Measurements from ENCODE around the gene WASHC3. TPM values are rescaled to one million over a fixed set of nuclear protein-coding genes. Genes with fewer than 3 reads are reported as not detected.

The WASHC3 gene
- total RNA-seq, 4 donors from 2014 or later, result 80.4 to 106 (median 87.1) TPM

DNA sequence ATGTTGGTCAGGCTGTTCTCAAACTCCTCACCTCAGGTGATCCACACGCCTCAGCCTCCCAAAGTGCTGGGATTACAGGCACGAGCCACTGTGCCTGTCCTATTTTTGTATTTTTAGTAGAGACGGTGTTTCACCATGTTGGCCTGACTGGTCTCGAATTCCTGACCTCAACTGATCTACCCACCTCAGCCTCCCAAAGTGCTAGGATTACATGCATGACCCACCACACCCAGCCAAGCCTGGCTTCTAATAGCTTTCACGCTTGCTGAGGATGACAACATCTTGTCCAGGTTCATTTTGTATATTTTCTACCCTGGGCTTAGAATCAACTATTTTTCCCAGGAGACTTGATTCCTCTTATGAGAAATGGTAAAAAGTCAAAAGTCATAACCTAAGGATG, 64.7 kb downstream of the WASHC3 start:
- WGBS, 2 donors (ENCODE audit: low coverage in 1 of 2), result 71 to 84% methylated on average over 3 to 5 of the region's 5 CpGs
- Histone ChIP-seq H3K27me3 (no peaks in the 10 kb centered on the region), H3K27ac (no peak overlapping the region), H3K36me3 (no peaks in the 10 kb centered on the region), H3K4me3 (no peak overlapping the region), H3K4me1 (no peaks in the 10 kb centered on the region), H3K9me3 (no peaks in the 10 kb centered on the region)
- TF ChIP-seq POLR2AphosphoS5 (IDR thresholded peaks at IDR 0.05) (no peak), EP300 (IDR thresholded peaks at IDR 0.05) (no peak), POLR2A (IDR thresholded peaks at IDR 0.05) (no peak)
- ATAC-seq, result no peak

- no peaks in the 10 kb centered on the region for H3K9me3 ChIP-seq
- no peak overlapping the region for H3K4me3 ChIP-seq
- WGBS, 2 donors (ENCODE audit: low coverage in 1 of 2), result 70 to 71% methylated on average over 4 of the region's 4 CpGs
- no peaks in the 10 kb centered on the region for H3K4me1 ChIP-seq
- H3K36me3 ChIP-seq, result no peaks in the 10 kb centered on the region
- TF ChIP-seq POLR2A (IDR thresholded peaks at IDR 0.05), result no peak
- TF ChIP-seq EP300 (IDR thresholded peaks at IDR 0.05), result no peak
- no peak for TF ChIP-seq POLR2AphosphoS5 (IDR thresholded peaks at IDR 0.05)
- H3K27ac ChIP-seq, result no peak overlapping the region
- H3K27me3 ChIP-seq, result no peaks in the 10 kb centered on the region
- no peak for ATAC-seq
These were observed 66.1 kb downstream of the WASHC3 start for GRCh38 chr12:101995684-101996083.

DNA sequence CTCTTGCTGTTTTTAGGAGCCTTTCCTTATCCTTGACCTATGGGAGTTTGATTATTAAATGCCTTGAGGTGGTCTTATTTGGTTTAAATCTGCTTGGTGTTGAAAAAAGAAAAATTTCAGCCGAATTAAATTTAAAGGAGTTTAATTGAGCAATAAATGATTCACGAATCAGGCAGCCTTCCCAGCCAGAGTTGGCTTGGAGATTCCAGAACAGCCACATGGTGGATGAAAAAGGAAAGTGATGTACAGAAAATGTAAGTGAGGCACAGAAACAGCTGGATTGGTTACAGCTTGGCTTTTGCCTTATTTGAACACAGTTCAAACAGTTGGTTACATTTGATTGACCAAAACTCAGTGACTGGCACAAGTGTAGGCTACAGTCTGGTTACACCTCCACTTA, 69.7 kb downstream of the WASHC3 start:
- ATAC-seq, result no peak
- Histone ChIP-seq H3K4me1 (no peaks in the 10 kb centered on the region), H3K4me3 (no peak overlapping the region), H3K27me3 (no peaks in the 10 kb centered on the region), H3K9me3 (no peaks in the 10 kb centered on the region), H3K27ac (no peak overlapping the region), H3K36me3 (no peaks in the 10 kb centered on the region)
- WGBS, 2 donors (ENCODE audit: low coverage in 1 of 2), result 53 to 70% methylated on average over 2 of the region's 2 CpGs
- no peak for TF ChIP-seq POLR2A (IDR thresholded peaks at IDR 0.05)
- TF ChIP-seq POLR2AphosphoS5 (IDR thresholded peaks at IDR 0.05), result no peak
- no peak for TF ChIP-seq EP300 (IDR thresholded peaks at IDR 0.05)
- no peak for TF ChIP-seq CTCF (IDR thresholded peaks at IDR 0.05)

GRCh38 chr12:101982307-101982706, 79.5 kb downstream of the WASHC3 start:
- Histone ChIP-seq H3K36me3 (no peaks in the 10 kb centered on the region), H3K4me3 (no peak overlapping the region), H3K27ac (peak overlapping the region in 2 of 4 donors; percentile 42 to 51), H3K9me3 (no peaks in the 10 kb centered on the region), H3K27me3 (no peaks in the 10 kb centered on the region), H3K4me1 (peaks cover 0 to 9% (median 2%) of the 10 kb centered on the region in 3 donors)
- ATAC-seq, result peak; percentile 63
- TF ChIP-seq POLR2AphosphoS5 (IDR thresholded peaks at IDR 0.05), result peak; percentile 23
- TF ChIP-seq CTCF (IDR thresholded peaks at IDR 0.05), result no peak
- WGBS, 2 donors (ENCODE audit: low coverage in 1 of 2), result 25 to 41% methylated on average over 5 of the region's 5 CpGs

- peak overlapping the region in 3 of 4 donors; percentile 42 to 61 (median 51) for H3K27ac ChIP-seq
These were observed 79.9 kb downstream of the WASHC3 start for GRCh38 chr12:101981868-101982267.

More at GRCh38 chr12:101981868-101982267, 79.9 kb downstream of the WASHC3 start:
- Histone ChIP-seq H3K4me3 (no peak overlapping the region), H3K4me1 (peaks cover 0 to 9% (median 2%) of the 10 kb centered on the region in 3 donors), H3K27me3 (no peaks in the 10 kb centered on the region), H3K9me3 (no peaks in the 10 kb centered on the region), H3K36me3 (no peaks in the 10 kb centered on the region)
- ATAC-seq, result peak; percentile 37
- TF ChIP-seq POLR2A (IDR thresholded peaks at IDR 0.05) (no peak), EP300 (IDR thresholded peaks at IDR 0.05) (no peak), POLR2AphosphoS5 (IDR thresholded peaks at IDR 0.05) (no peak), CTCF (IDR thresholded peaks at IDR 0.05) (no peak)
- 40 to 50% methylated on average over 2 of the region's 2 CpGs for WGBS, 2 donors (ENCODE audit: low coverage in 1 of 2)
